SU-DHL-6 (cell line): ENCODE measurements around the gene HPS4.

Experiments used
- EZH2phosphoT487 ChIP-seq: fragments of 200-600 bp; sonication (generic), shearing (Covaris generic); conservative IDR thresholded peaks from 2 replicates; pipeline ENCODE4 v1.6.1; 2018; ENCODE audit warnings: mild to moderate bottlenecking, antibody characterized with exemption, low read length, moderate library complexity, mixed read lengths
- TF ChIP-seq, protein P1 (sequence below): fragments of 200-600 bp; sonication (generic); IDR thresholded peaks from one replicate; pipeline ENCODE4 v1.5.1; 2017; ENCODE audit warnings: antibody characterized with exemption, mild to moderate bottlenecking, low read length, moderate library complexity; ENCODE audit not compliant: insufficient read depth, poor library complexity, severe bottlenecking

DNA sequence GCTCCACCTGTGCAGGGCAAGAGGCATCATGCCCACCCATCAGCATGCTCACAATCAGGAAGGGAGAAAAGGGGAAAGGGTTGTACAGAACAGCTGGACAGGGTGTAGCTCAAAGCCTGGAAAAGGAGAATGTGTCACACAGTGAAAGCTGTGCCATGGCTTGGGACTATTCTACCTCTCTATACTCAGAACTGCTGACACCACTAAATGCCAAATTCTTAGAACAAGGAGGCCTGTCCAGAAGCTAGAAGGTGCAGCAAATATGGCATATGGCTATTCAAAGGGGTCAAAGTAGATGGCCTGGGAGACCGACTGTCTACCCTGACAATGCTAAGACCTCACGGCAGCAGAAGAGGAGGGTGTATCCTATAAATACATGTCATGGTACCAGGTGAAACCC, 12.8 kb downstream of the HPS4 start:
- TF ChIP-seq, protein P1, sequence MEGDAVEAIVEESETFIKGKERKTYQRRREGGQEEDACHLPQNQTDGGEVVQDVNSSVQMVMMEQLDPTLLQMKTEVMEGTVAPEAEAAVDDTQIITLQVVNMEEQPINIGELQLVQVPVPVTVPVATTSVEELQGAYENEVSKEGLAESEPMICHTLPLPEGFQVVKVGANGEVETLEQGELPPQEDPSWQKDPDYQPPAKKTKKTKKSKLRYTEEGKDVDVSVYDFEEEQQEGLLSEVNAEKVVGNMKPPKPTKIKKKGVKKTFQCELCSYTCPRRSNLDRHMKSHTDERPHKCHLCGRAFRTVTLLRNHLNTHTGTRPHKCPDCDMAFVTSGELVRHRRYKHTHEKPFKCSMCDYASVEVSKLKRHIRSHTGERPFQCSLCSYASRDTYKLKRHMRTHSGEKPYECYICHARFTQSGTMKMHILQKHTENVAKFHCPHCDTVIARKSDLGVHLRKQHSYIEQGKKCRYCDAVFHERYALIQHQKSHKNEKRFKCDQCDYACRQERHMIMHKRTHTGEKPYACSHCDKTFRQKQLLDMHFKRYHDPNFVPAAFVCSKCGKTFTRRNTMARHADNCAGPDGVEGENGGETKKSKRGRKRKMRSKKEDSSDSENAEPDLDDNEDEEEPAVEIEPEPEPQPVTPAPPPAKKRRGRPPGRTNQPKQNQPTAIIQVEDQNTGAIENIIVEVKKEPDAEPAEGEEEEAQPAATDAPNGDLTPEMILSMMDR, result no peak
- no peak for TF ChIP-seq EZH2phosphoT487
